NCI-H82 treated with DMSO at 0.1 percent for 48 hours (cell line): ENCODE results near the gene TENT4B.
"Not testable (repeated sequence)": the region's sequence is repeated elsewhere in the genome, so short reads cannot be mapped to it uniquely, and the experiment has no call there.

Source experiments
- DNase-seq: peaks from one replicate; lab custom pipeline; 2025; ENCODE audit not compliant: unreplicated experiment; lab: John Stamatoyannopoulos, UW

The TENT4B gene

GRCh38 chr16:50154420-50154950, 1.4 kb downstream of the TENT4B start:
- DNase-seq: no peak

- peak; percentile 68 for DNase-seq
These were observed 2.8 kb downstream of the TENT4B start for GRCh38 chr16:50155925-50156324.

GRCh38 chr16:50156590-50156989, 3.5 kb downstream of the TENT4B start:
- no peak for DNase-seq

GRCh38 chr16:50160495-50161164, 7.5 kb downstream of the TENT4B start:
- no peak for DNase-seq

GRCh38 chr16:50161950-50162349, 8.8 kb downstream of the TENT4B start:
- no peak for DNase-seq

GRCh38 chr16:50165473-50165872, 12.4 kb downstream of the TENT4B start:
- DNase-seq: no peak

GRCh38 chr16:50166511-50167500, 13.7 kb downstream of the TENT4B start:
- DNase-seq: no peak

GRCh38 chr16:50167556-50167955, 14.4 kb downstream of the TENT4B start:
- DNase-seq: no peak

GRCh38 chr16:50169555-50170096, 16.5 kb downstream of the TENT4B start:
- no peak for DNase-seq

GRCh38 chr16:50171773-50172172, 18.7 kb downstream of the TENT4B start:
- DNase-seq: not testable (repeated sequence)

- DNase-seq: no peak
These were observed 19.3 kb downstream of the TENT4B start for GRCh38 chr16:50172195-50172922.

GRCh38 chr16:50173316-50173715, 20.2 kb downstream of the TENT4B start:
- no peak for DNase-seq

GRCh38 chr16:50178491-50178941, 25.4 kb downstream of the TENT4B start:
- DNase-seq: no peak

GRCh38 chr16:50182441-50182840, 29.3 kb downstream of the TENT4B start:
- no peak for DNase-seq

- DNase-seq: no peak
These were observed 30.2 kb downstream of the TENT4B start for GRCh38 chr16:50183316-50183715.

- no peak for DNase-seq
These were observed 31.9 kb downstream of the TENT4B start for GRCh38 chr16:50185005-50185505.

- DNase-seq: no peak
These were observed 35.6 kb downstream of the TENT4B start for GRCh38 chr16:50188619-50189136.

- DNase-seq: no peak
These were observed 37.2 kb downstream of the TENT4B start for GRCh38 chr16:50190292-50190691.

GRCh38 chr16:50192386-50193050, 39.4 kb downstream of the TENT4B start:
- DNase-seq: no peak

GRCh38 chr16:50193594-50193993, 40.5 kb downstream of the TENT4B start:
- DNase-seq: no peak
